Measurements from ENCODE around the gene MATR3. TPM values are rescaled to one million over a fixed set of nuclear protein-coding genes. Genes with fewer than 3 reads are reported as not detected.

Gene MATR3
- total RNA-seq, 1 experiment from 2014 or later: 194 TPM

GRCh38 chr5:139342423-139342723, 48.8 kb downstream of the MATR3 start:
- CTCF ChIA-PET: no interaction called here
- in situ Hi-C loops (cut with HindIII; ENCODE audit: low pct_unique_long_range_greater_than_20kb, low sequenced_read_pairs) (no loop called here), intact Hi-C loops (cut with micrococcal nuclease; ENCODE audit: unreplicated experiment) (no loop called here)
- Histone ChIP-seq H3K9me3 (ENCODE audit: control insufficient read depth, insufficient read depth, low read depth, low read length) (no peaks in the 10 kb centered on the region), H3K4me3 (ENCODE audit: low read depth in 2 of 2, low read length in 2 of 2) (peak overlapping the region; percentile 82 to 98), H3K4me1 (ENCODE audit: control insufficient read depth, insufficient read depth, low read length) (peaks cover 12% of the 10 kb centered on the region), H3K27ac (ENCODE audit: low read length) (peak overlapping the region; percentile 98), H3K36me3 (ENCODE audit: control insufficient read depth, insufficient read depth, low read length) (peaks cover 3% of the 10 kb centered on the region; the same call in 1 of the 2 replicates), H3K27me3 (ENCODE audit: control insufficient read depth, insufficient read depth, low read length) (no peaks in the 10 kb centered on the region)
- BruUV-seq (replicated peaks): no TSS peak
- ATAC-seq: no peak
- DNase-seq (ENCODE audit: low read depth, low spot score): no peak
- POLR2A ChIA-PET: interaction anchor here (0.6 to 1.3 kb wide), 13 partner anchors 8 to 881 kb away, joined by 3 to 11 read pairs (median 4); partner anchors contain the start of genes MATR3 and SIL1
- TF ChIP-seq TCF7L2 (IDR thresholded peaks at IDR 0.05; ENCODE audit: low read depth, low read length): no peak
- TF ChIP-seq CTCF (IDR thresholded peaks at IDR 0.05): no peak

- TSS peak; percentile 62 for BruUV-seq (replicated peaks)
Observed at GRCh38 chr5:139343476-139343875, 49.9 kb downstream of the MATR3 start.

More at GRCh38 chr5:139343476-139343875, 49.9 kb downstream of the MATR3 start:
- POLR2A ChIA-PET: interaction anchor here (0.6 kb wide), 1 partner anchor 15 kb away, joined by 10 read pairs; no protein-coding TSS in a partner anchor
- Histone ChIP-seq H3K27ac (ENCODE audit: low read length) (peak overlapping the region; percentile 98; the same call in 1 of the 2 replicates), H3K27me3 (ENCODE audit: control insufficient read depth, insufficient read depth, low read length) (no peaks in the 10 kb centered on the region), H3K4me1 (ENCODE audit: control insufficient read depth, insufficient read depth, low read length) (peaks cover 12% of the 10 kb centered on the region), H3K36me3 (ENCODE audit: control insufficient read depth, insufficient read depth, low read length) (peaks cover 3% of the 10 kb centered on the region; the same call in 1 of the 2 replicates), H3K9me3 (ENCODE audit: control insufficient read depth, insufficient read depth, low read depth, low read length) (no peaks in the 10 kb centered on the region), H3K4me3 (ENCODE audit: low read depth in 2 of 2, low read length in 2 of 2) (peak overlapping the region; percentile 82 to 98; a peak in 3 of 4 replicates)
- in situ Hi-C loops (cut with HindIII; ENCODE audit: low pct_unique_long_range_greater_than_20kb, low sequenced_read_pairs): no loop called here
- TF ChIP-seq REST (IDR thresholded peaks at IDR 0.05; ENCODE audit: insufficient read depth in 1 of 2, low read depth in 2 of 2, low read length in 1 of 2): no peak
- no peak for TF ChIP-seq POLR2AphosphoS5 (IDR thresholded peaks at IDR 0.05; ENCODE audit: low read depth, low read length)
- TF ChIP-seq TCF7L2 (IDR thresholded peaks at IDR 0.05; ENCODE audit: low read depth, low read length): no peak
- TF ChIP-seq SIN3A (IDR thresholded peaks at IDR 0.05; ENCODE audit: borderline replicate concordance, insufficient read depth, low read depth, low read length): no peak
- TF ChIP-seq CTCF (IDR thresholded peaks at IDR 0.05): no peak
- CTCF ChIA-PET: no interaction called here
- no peak for DNase-seq (ENCODE audit: low read depth, low spot score)
- ATAC-seq: no peak
- intact Hi-C loops (cut with micrococcal nuclease; ENCODE audit: unreplicated experiment): no loop called here

All from Panc1 (cell line).